Neural cell (in vitro differentiated cells): ENCODE data around the gene PAPOLG. TPM values are rescaled to one million over a fixed set of nuclear protein-coding genes. Genes with fewer than 3 reads are reported as not detected.

ENCODE experiments used
- H2AFZ ChIP-seq: fragments of 200-600, 300-800 bp; sonication (generic), shearing (Covaris generic); 2 replicates; pipeline ENCODE4 v1.6.0; 2014; ENCODE audit warnings: low read depth, mild to moderate bottlenecking, antibody characterized with exemption, low read length, moderate library complexity
- H3F3A ChIP-seq: fragments of 200-600 bp; shearing (Covaris generic); 2 replicates; pipeline ENCODE4 v1.6.1; 2016; ENCODE audit warnings: mild to moderate bottlenecking, moderate library complexity, mixed read lengths, antibody characterized with exemption, low read length; ENCODE audit not compliant: insufficient read depth, poor library complexity, severe bottlenecking
- H3K27ac ChIP-seq: fragments of 200-600, 300-800 bp; sonication (generic), shearing (Covaris generic); 2 replicates; pipeline ENCODE4 v1.5.1; 2014; ENCODE audit warnings: mild to moderate bottlenecking, low read length, moderate library complexity
- H3K27me3 ChIP-seq: fragments of 300-800, 200-600 bp; sonication (generic), shearing (Covaris generic); 2 replicates; pipeline ENCODE4 v1.6.0; 2014; ENCODE audit warnings: mild to moderate bottlenecking, low read depth, low read length, moderate library complexity; ENCODE audit not compliant: insufficient read depth
- H3K36me3 ChIP-seq: fragments of 300-800, 200-600 bp; sonication (generic), shearing (Covaris generic); 2 replicates; pipeline ENCODE4 v1.5.1; 2014; ENCODE audit warnings: mild to moderate bottlenecking, antibody characterized with exemption, low read length, moderate library complexity; ENCODE audit not compliant: insufficient read depth
- H3K4me2 ChIP-seq: fragments of 300-800, 200-600 bp; sonication (generic), shearing (Covaris generic); 2 replicates; pipeline ENCODE4 v1.6.0; 2014; ENCODE audit warnings: mild to moderate bottlenecking, low read length
- H3K4me3 ChIP-seq: fragments of 300-800, 200-600 bp; sonication (generic), shearing (Covaris generic); 2 replicates; pipeline ENCODE4 v1.5.1; 2014; ENCODE audit warnings: mild to moderate bottlenecking, low read length, moderate library complexity
- H3K79me2 ChIP-seq: fragments of 200-600 bp; shearing (Covaris generic); replicated peaks from 2 replicates; pipeline ENCODE4 v1.6.0; 2014; ENCODE audit warnings: mild to moderate bottlenecking, low read length, moderate library complexity; ENCODE audit not compliant: insufficient read depth
- H3K9ac ChIP-seq: fragments of 300-800, 200-600 bp; sonication (generic), shearing (Covaris generic); 2 replicates; pipeline ENCODE4 v1.6.1; 2016; ENCODE audit warnings: mild to moderate bottlenecking, low read length, mixed read lengths
- H3K9me2 ChIP-seq: fragments of 200-600 bp; shearing (Covaris generic); 2 replicates; pipeline ENCODE4 v1.6.1; 2016; ENCODE audit warnings: mild to moderate bottlenecking, low read length, mixed read lengths; ENCODE audit not compliant: insufficient read depth
- H3K9me3 ChIP-seq: fragments of 200-600, 300-800 bp; sonication (generic), shearing (Covaris generic); 2 replicates; pipeline ENCODE4 v1.6.1; 2016; ENCODE audit warnings: mild to moderate bottlenecking, mixed run types, low read length, moderate library complexity, mixed read lengths
- H4K20me1 ChIP-seq: fragments of 200-600 bp; shearing (Covaris generic); 2 replicates; pipeline ENCODE4 v1.6.1; 2016; ENCODE audit warnings: mild to moderate bottlenecking, mixed run types; ENCODE audit not compliant: insufficient read depth
- CTCF ChIP-seq: fragments of 450-650 bp; IDR thresholded peaks from 2 replicates; pipeline ENCODE4 v1.5.1; 2014; ENCODE audit warnings: antibody characterized with exemption, mild to moderate bottlenecking, moderate library complexity; ENCODE audit not compliant: poor library complexity, severe bottlenecking
- EP300 ChIP-seq: fragments of 450-650 bp; conservative IDR thresholded peaks from 2 replicates; pipeline ENCODE4 v1.6.1; 2014; ENCODE audit warnings: antibody characterized with exemption, mild to moderate bottlenecking, moderate library complexity; ENCODE audit not compliant: poor library complexity, severe bottlenecking
- EZH2 ChIP-seq: fragments of 200-600, 300-800 bp; shearing (Covaris generic), sonication (generic); IDR thresholded peaks from 2 replicates; pipeline ENCODE4 v1.6.1; 2014; ENCODE audit warnings: antibody characterized with exemption, low read length, borderline replicate concordance, mild to moderate bottlenecking; ENCODE audit not compliant: insufficient read depth, poor library complexity, severe bottlenecking
- MXI1 ChIP-seq: fragments of 450-650 bp; conservative IDR thresholded peaks from 2 replicates; pipeline ENCODE4 v1.6.1; 2014; ENCODE audit warnings: antibody characterized with exemption, mild to moderate bottlenecking; ENCODE audit not compliant: poor library complexity, severe bottlenecking
- RAD21 ChIP-seq: fragments of 450-650 bp; conservative IDR thresholded peaks from 2 replicates; pipeline ENCODE4 v1.6.1; 2014; ENCODE audit warnings: antibody characterized with exemption, mild to moderate bottlenecking, moderate library complexity
- REST ChIP-seq: IDR thresholded peaks from 2 replicates; pipeline ENCODE4 v1.6.1; 2012; ENCODE audit warnings: borderline replicate concordance
- SMC3 ChIP-seq: fragments of 450-650 bp; conservative IDR thresholded peaks from 2 replicates; pipeline ENCODE4 v1.6.1; 2014; ENCODE audit warnings: antibody characterized with exemption, mild to moderate bottlenecking, moderate library complexity; ENCODE audit not compliant: poor library complexity
- TAF1 ChIP-seq: IDR thresholded peaks from 2 replicates; pipeline ENCODE4 v1.6.1; 2012; ENCODE audit warnings: low read depth
- polyA plus RNA-seq: library from polyadenylated mRNA; depleted of rRNA; stranded (reverse); fragments of >200 nt; gene quantifications from 2 replicates; pipeline ENCODE4 v1.2.3, GENCODE V29; 2014

PAPOLG gene
- polyA plus RNA-seq, 1 donor from 2014 or later: 31.2 TPM

GRCh38 chr2:60832621-60833020, 76.6 kb downstream of the PAPOLG start:
- H3K79me2 ChIP-seq: no peaks in the 10 kb centered on the region
- no peak overlapping the region for H3K4me2 ChIP-seq
- H3K4me3 ChIP-seq: no peak overlapping the region
- no peaks in the 10 kb centered on the region for H3K27me3 ChIP-seq
- H3K9me2 ChIP-seq: no peaks in the 10 kb centered on the region
- H3F3A ChIP-seq: no peaks in the 10 kb centered on the region
- TF ChIP-seq EZH2 (no peak), RAD21 (no peak), REST (no peak), TAF1 (no peak), CTCF (no peak), SMC3 (no peak), EP300 (no peak), MXI1 (no peak)
- H2AFZ ChIP-seq: no peak overlapping the region
- no peaks in the 10 kb centered on the region for H3K9me3 ChIP-seq
- H3K9ac ChIP-seq: no peak overlapping the region
- H3K27ac ChIP-seq: no peak overlapping the region
- H3K36me3 ChIP-seq: no peaks in the 10 kb centered on the region
- H4K20me1 ChIP-seq: no peaks in the 10 kb centered on the region

GRCh38 chr2:60834270-60834717, 78.2 kb downstream of the PAPOLG start:
- Histone ChIP-seq H3K4me2 (no peak overlapping the region), H3K27me3 (no peaks in the 10 kb centered on the region), H3K27ac (no peak overlapping the region), H4K20me1 (no peaks in the 10 kb centered on the region), H3F3A (no peaks in the 10 kb centered on the region), H3K9ac (no peak overlapping the region), H3K36me3 (no peaks in the 10 kb centered on the region), H2AFZ (no peak overlapping the region), H3K4me3 (no peak overlapping the region), H3K9me3 (no peaks in the 10 kb centered on the region), H3K79me2 (no peaks in the 10 kb centered on the region), H3K9me2 (no peaks in the 10 kb centered on the region)
- TF ChIP-seq RAD21: no peak
- no peak for TF ChIP-seq REST
- TF ChIP-seq EZH2: no peak
